CD4-positive, alpha-beta T cell treated with Interleukin-4 for 4 hours (primary cell): ENCODE results near the gene DLX1.
"Not testable (repeated sequence)": the region's sequence is repeated elsewhere in the genome, so short reads cannot be mapped to it uniquely, and the experiment has no call there.

ENCODE experiments used
- DNase-seq: peaks from one replicate; pipeline ENCODE4 v3.0.0-alpha.2; 2020

Gene DLX1

GRCh38 chr2:172066394-172066886, 18.9 kb upstream of the DLX1 start:
- DNase-seq, result no peak

GRCh38 chr2:172067905-172068304, 17.4 kb upstream of the DLX1 start:
- not testable (repeated sequence) for DNase-seq

- no peak for DNase-seq
These were observed 14.4 kb upstream of the DLX1 start for GRCh38 chr2:172070936-172071335.

GRCh38 chr2:172072303-172072702, 13.0 kb upstream of the DLX1 start:
- no peak for DNase-seq

GRCh38 chr2:172072706-172073105, 12.6 kb upstream of the DLX1 start:
- DNase-seq, result no peak

GRCh38 chr2:172073518-172073917, 11.8 kb upstream of the DLX1 start:
- no peak for DNase-seq

- no peak for DNase-seq
These were observed 11.1 kb upstream of the DLX1 start for GRCh38 chr2:172074254-172074653.

DNA sequence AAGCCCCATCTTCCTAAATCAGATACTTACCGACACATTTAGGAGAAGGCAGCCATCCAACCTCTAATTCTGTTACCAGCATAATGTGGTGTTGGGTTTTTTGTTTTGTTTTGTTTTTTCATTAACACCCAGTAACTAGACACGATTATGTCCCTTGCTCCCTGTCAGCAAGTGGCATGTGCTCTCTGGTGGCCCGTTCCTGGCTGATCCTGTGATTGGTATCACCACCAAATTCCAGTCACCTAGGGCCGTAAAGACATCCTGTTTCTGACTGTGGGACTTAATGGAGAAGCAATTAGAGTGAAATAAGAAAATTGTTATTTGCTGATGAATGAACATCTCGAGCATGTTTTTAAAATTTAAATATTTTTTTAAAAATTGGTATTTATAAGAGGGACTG, 5.9 kb upstream of the DLX1 start:
- no peak for DNase-seq

- DNase-seq, result no peak
These were observed 5.3 kb upstream of the DLX1 start for GRCh38 chr2:172079838-172080640.

DNA sequence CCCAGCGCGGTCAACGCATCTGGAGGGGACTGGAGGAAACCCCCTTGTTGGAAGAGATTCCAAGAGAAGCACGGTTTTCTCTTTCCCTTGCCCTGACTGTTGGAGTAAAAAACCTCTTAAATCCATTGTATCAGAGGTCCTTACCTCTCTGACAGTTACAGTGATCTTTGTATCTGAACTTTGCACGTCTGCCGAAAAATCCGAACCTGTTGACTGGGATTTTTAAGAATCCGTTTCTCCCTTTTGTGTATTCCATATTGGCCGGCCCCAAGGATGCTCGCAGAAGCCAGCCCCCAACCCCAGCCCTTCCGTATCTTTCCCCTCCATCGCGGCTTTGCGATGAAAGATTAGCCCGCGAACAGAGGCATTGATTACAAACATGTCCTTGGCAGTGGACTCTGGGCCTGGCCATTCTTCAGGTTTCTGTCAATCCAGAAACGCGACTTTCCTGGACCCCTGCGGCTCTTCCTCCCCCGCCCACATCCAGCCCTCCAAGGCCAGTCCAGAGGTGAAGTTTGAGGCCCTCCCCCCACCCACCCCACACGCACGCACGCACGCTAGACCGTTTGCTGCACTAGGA, 4.6 kb upstream of the DLX1 start:
- DNase-seq, result no peak

- no peak for DNase-seq
These were observed 3.9 kb upstream of the DLX1 start for GRCh38 chr2:172081221-172082022.

DNA sequence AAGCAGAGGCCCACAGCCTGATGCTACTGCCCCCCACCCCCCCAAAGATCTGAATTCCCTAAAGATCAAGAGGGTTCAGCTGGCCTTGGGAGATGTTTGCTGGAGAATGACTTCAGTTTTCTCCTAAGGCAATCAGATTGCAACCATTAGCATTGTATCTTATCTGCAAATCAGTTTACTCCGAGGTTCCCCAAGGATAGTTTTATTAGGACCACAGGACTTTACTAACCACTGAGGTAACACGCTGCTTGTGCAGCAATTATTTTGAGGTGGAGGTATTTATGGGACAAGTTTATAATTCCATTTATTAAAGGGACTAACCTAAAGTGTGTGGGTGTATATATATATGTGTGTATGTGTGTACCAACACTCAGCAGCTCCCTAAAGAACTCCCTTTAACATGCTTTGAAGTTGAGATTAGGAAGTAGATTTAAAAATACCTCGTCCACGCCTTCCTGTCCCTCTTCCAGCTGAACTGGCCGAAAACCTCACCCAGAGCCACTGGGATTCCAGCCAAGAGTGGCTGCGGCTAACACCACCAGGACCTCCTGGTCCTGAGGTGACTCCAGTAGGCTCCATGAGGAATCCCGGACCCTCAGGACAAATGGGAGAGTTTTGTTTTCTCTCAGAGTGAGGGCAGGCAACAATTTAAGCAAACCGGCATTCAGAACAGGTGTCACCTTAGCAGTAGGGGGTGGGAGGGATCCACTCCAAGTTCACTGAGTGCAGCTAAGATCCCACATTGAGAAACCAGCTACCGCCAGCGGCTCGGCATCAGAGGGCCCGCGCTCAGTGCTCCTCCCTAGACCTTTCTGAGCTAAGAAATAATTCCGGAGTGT, 3.0 kb upstream of the DLX1 start:
- no peak for DNase-seq

GRCh38 chr2:172082944-172083627, 2.2 kb upstream of the DLX1 start:
- no peak for DNase-seq

DNA sequence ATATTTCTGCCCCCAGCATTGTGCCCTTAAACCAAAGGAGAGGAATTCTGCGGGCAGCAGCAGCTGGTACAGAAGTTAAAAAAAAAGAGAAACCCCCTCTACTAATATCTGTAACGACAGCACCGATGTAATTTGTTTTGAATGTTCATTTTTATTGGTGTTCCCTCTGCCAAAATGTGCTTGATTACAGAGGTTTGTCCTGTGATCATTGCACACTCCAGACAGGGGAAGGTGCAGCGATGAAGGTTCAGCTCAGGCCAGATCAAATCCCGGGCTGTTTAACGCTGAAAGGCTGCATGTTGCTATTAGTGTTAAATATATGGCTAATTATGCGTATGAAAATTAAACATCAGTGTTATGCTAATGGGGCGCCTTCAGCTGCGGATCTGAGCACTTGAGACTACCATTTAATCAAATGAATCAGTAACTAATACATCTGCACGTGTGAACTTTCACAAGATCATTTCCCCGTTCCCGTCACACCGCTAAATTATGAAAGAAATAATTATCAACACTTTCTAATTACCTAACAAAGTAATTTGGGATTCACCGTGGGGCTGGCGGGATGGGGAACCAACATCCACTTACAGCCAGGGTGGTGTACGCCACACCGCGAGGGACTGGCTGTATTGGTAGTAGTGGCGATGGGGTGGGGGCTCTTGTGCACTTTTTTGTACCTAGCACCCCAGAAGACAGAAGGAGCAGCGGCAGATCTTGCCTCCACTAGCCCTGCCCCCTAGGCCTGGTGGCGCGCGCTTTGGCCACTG, 1.5 kb upstream of the DLX1 start:
- no peak for DNase-seq

- DNase-seq, result no peak
These were observed 987 bp upstream of the DLX1 start for GRCh38 chr2:172084395-172084644.

DNA sequence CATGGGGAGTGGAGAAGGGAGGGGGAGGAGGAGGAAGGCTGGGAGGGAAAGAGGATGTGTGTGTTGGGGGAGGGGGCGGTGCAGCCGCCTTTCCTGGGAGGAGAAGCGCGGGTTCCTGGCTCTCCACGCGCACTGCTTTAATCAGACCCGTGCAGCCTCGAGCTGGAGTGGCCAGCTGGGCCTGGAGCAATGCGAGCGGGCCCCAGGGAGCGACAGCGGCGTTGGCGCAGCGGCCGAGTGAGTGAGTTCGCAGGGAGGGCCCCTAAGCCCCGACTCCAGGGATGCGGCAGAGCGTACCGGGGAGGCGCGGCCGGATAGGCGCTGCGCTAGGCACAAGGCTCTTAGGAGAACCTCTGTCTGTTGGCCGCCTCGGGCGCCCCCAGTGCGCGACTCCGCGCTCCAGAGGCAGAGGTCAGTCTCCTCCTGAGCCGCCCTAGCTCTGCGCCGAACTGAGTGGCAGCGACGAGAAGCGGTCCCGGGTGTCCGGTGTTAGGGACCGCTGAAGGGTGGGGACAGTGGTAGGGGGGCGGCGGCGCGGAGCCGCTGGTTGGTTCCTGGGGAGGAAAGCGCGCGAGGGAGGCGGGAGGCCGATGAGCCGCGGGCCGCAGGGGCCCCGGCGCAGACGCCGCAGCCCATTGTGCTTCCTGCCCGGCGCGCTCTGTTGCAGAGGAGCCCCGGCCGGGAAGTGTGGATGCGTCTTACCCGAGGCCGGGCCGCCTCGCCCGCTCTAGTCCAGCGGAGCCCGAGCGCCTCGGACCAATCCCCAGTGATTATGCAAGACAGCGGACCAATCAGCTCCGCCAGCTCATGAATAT, 455 bp upstream of the DLX1 start:
- DNase-seq, result peak; percentile 52

- peak; percentile 46 for DNase-seq
These were observed 1.2 kb downstream of the DLX1 start for GRCh38 chr2:172086241-172087206.

DNA sequence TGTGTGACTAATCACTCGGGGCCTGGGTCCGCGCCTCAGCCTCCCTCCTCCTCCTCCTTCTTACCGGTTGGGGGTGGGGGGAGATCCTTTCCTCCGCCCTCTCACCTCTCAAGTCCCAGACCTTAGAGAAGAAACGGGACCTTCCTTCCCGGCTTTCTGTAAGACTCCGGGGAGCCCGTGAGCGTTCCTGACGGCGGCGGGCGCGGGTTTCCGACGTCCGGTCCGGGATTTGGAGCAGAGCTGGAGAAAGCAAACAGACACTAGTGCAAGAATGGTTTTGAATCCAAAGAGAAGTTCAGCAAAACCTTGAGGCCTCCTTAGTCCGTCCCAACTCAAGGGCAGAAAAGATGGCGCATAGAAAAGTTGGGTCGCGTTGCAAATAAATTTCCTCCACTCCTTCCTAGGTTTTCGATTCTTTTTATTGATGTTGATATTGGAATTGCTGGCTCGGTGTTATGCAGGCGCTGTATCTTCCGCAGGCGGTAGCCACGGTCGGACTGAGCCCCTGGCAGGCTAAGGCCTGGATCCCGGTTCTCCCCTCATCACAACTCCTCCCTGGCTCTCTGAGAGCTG, 2.0 kb downstream of the DLX1 start:
- DNase-seq, result no peak

DNA sequence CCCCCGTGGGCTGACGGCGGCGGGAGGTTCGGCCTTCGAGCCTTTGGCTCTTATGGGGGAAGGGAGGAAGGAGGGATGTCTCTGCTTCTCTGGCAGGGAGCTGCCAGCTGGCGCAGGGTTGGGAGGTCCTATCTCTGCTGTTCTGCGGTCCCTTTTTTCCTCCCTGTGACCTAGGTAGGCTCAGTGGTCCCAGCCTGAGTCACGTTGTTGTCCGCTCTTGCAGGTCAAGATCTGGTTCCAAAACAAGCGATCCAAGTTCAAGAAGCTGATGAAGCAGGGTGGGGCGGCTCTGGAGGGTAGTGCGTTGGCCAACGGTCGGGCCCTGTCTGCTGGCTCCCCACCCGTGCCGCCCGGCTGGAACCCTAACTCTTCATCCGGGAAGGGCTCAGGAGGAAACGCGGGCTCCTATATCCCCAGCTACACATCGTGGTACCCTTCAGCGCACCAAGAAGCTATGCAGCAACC, 2.5 kb downstream of the DLX1 start:
- DNase-seq, result no peak
